MM.1S (cell line): ENCODE results near the gene CHST13.

Source experiments
- EZH2phosphoT487 ChIP-seq: fragments of 300-600 bp; sonication (generic); IDR thresholded peaks from 2 replicates; pipeline ENCODE4 v1.6.1; 2018; ENCODE audit warnings: antibody characterized with exemption, low read length
- TF ChIP-seq, protein P1 (sequence below): fragments of 300-600 bp; sonication (generic); IDR thresholded peaks from 2 replicates; pipeline ENCODE4 v1.5.1; 2016; ENCODE audit warnings: antibody characterized with exemption, low read length, mixed read lengths

DNA sequence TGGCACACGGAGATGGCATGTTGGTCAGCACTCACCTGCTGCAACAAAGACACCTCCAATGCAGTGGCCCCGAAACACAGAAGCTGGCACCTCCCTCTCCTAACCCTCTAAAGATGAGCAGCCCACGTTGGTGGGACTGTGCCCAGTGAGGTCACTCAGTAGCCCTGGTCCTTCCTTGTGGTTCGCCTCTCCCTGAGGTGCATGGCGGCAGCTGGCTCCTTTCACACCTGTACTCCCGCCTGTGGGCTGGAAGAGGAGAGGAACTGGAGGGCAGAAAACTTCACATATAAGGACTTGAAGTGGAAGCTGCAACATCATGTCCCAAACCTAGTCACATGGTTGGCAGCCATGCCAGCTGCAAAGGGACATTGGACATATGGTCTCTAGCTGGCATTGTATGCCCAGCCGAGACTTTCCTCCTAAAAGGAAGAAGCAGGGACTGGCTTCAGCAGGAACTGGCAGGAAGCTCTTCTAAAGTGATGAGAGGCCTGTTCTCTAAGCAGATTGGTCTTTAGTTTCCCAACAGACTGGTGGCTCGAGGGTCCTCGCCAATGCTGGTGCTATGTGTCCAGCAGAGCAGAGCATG, 45.5 kb downstream of the CHST13 start:
- TF ChIP-seq, protein P1, sequence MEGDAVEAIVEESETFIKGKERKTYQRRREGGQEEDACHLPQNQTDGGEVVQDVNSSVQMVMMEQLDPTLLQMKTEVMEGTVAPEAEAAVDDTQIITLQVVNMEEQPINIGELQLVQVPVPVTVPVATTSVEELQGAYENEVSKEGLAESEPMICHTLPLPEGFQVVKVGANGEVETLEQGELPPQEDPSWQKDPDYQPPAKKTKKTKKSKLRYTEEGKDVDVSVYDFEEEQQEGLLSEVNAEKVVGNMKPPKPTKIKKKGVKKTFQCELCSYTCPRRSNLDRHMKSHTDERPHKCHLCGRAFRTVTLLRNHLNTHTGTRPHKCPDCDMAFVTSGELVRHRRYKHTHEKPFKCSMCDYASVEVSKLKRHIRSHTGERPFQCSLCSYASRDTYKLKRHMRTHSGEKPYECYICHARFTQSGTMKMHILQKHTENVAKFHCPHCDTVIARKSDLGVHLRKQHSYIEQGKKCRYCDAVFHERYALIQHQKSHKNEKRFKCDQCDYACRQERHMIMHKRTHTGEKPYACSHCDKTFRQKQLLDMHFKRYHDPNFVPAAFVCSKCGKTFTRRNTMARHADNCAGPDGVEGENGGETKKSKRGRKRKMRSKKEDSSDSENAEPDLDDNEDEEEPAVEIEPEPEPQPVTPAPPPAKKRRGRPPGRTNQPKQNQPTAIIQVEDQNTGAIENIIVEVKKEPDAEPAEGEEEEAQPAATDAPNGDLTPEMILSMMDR, result no peak
- no peak for TF ChIP-seq EZH2phosphoT487
